Esophagus squamous epithelium (tissue), 4 donors: Measurements from ENCODE around the gene SAPCD2.

Experiments used
- CTCF ChIP-seq, 6 experiments: fragments of 450-650 bp in 4 of 6; fragments of 200-600 bp in 2 of 6; sonication (generic) in 2 of 6; IDR thresholded peaks; one replicate each; pipeline ENCODE4 v1.5.1; 2016 to 2019; ENCODE audit warnings: antibody characterized with exemption in 6 of 6, mild to moderate bottlenecking in 4 of 6, moderate library complexity in 4 of 6
- POLR2A ChIP-seq, 4 donors: fragments of 450-650 bp; IDR thresholded peaks; one replicate each; pipeline ENCODE4 v1.6.1; 2017; ENCODE audit warnings: antibody characterized with exemption in 4 of 4, mild to moderate bottlenecking in 4 of 4, moderate library complexity in 3 of 4

- TF ChIP-seq CTCF (IDR thresholded peaks at IDR 0.05) (no peak), POLR2A (IDR thresholded peaks at IDR 0.05) (peak in 1 of 4 donors; percentile 67)
These were observed 6.8 kb upstream of the SAPCD2 start, which contains the start of gene UAP1L1 for GRCh38 chr9:137077010-137077747.
